Left lobe of liver (tissue), 2 donors: ENCODE data around the gene TPPP2. TPM values are rescaled to one million over a fixed set of nuclear protein-coding genes. Genes with fewer than 3 reads are reported as not detected.

ENCODE experiments used
- ATAC-seq: fragments of 200-7000 bp; cut with Tn5 transposase; one replicate; pipeline ENCODE4 v1.9.1; 2020; ENCODE audit warnings: mild to moderate bottlenecking, moderate library complexity
- DNase-seq: peaks from one replicate; pipeline ENCODE4 v3.0.0-alpha.2; 2020; ENCODE audit warnings: low spot score
- total RNA-seq: library from RNA; stranded (reverse); gene quantifications from one replicate; pipeline ENCODE4 v1.2.1, GENCODE V29; 2021
- donor health status: DM: no; HTN: no; CAD: no; lungs with moderate emphysema.
- donor health status: DM: no; HTN: yes; CAD: no.

Gene TPPP2
- total RNA-seq, 1 donor from 2014 or later: 4.6 TPM

GRCh38 chr14:21055432-21056117 lies 25.6 kb downstream of the TPPP2 start:
- peak; percentile 84 for ATAC-seq
- DNase-seq: peak; percentile 89

GRCh38 chr14:21056520-21057163 lies 26.6 kb downstream of the TPPP2 start:
- DNase-seq (no peak), ATAC-seq (no peak)

- DNase-seq: no peak
- no peak for ATAC-seq
These were observed 28.0 kb downstream of the TPPP2 start, which contains the start of gene RNASE8 for GRCh38 chr14:21057803-21058675. Gene RNASE8 (plus strand): TSS chr14:21057822. CDS start chr14:21057893, 71 bp downstream.

GRCh38 chr14:21058903-21059302 lies 28.9 kb downstream of the TPPP2 start:
- ATAC-seq (no peak), DNase-seq (no peak)

GRCh38 chr14:21059842-21060613 lies 30.0 kb downstream of the TPPP2 start:
- DNase-seq: no peak
- ATAC-seq: no peak

- peak; percentile 64 for ATAC-seq
- DNase-seq: no peak
These were observed 30.8 kb downstream of the TPPP2 start for GRCh38 chr14:21060614-21061346.

GRCh38 chr14:21061347-21061668 lies 31.3 kb downstream of the TPPP2 start:
- ATAC-seq: peak; percentile 14
- no peak for DNase-seq

- DNase-seq: no peak
These were observed 33.5 kb downstream of the TPPP2 start for GRCh38 chr14:21063479-21063878.

GRCh38 chr14:21066882-21067502 lies 37.0 kb downstream of the TPPP2 start:
- ATAC-seq (no peak), DNase-seq (no peak)

More at GRCh38 chr14:21063479-21063878, 33.5 kb downstream of the TPPP2 start:
- ATAC-seq: peak; percentile 12

- ATAC-seq (peak; percentile 24), DNase-seq (no peak)
These were observed 38.7 kb downstream of the TPPP2 start for GRCh38 chr14:21068521-21069387.

GRCh38 chr14:21069388-21070082 lies 39.5 kb downstream of the TPPP2 start:
- ATAC-seq: no peak

GRCh38 chr14:21070083-21070609 lies 40.1 kb downstream of the TPPP2 start, which contains the start of gene ARHGEF40:
Gene ARHGEF40 (plus strand): TSS chr14:21070304. CDS start chr14:21070397, 93 bp downstream.
- ATAC-seq (peak; percentile 73), DNase-seq (peak; percentile 77)

More at GRCh38 chr14:21069388-21070082, 39.5 kb downstream of the TPPP2 start:
- no peak for DNase-seq

- peak; percentile 36 for ATAC-seq
- no peak for DNase-seq
These were observed 40.7 kb downstream of the TPPP2 start for GRCh38 chr14:21070610-21071224.

GRCh38 chr14:21071225-21072030 lies 41.4 kb downstream of the TPPP2 start:
- ATAC-seq (peak; percentile 36), DNase-seq (no peak)

- no peak for DNase-seq
- no peak for ATAC-seq
These were observed 42.0 kb downstream of the TPPP2 start for GRCh38 chr14:21072031-21072473.

GRCh38 chr14:21072781-21073339 lies 42.8 kb downstream of the TPPP2 start:
- ATAC-seq (no peak), DNase-seq (no peak)
